GM21390 (cell line): ENCODE results near the gene PLA1A.
"Not testable (repeated sequence)": the region's sequence is repeated elsewhere in the genome, so short reads cannot be mapped to it uniquely, and the experiment has no call there.

ENCODE experiments used
- ATAC-seq: cut with Tn5 transposase; IDR thresholded peaks from one replicate; pipeline ENCODE4 v1.9.1; 2021; ENCODE audit not compliant: unreplicated experiment

PLA1A gene

DNA sequence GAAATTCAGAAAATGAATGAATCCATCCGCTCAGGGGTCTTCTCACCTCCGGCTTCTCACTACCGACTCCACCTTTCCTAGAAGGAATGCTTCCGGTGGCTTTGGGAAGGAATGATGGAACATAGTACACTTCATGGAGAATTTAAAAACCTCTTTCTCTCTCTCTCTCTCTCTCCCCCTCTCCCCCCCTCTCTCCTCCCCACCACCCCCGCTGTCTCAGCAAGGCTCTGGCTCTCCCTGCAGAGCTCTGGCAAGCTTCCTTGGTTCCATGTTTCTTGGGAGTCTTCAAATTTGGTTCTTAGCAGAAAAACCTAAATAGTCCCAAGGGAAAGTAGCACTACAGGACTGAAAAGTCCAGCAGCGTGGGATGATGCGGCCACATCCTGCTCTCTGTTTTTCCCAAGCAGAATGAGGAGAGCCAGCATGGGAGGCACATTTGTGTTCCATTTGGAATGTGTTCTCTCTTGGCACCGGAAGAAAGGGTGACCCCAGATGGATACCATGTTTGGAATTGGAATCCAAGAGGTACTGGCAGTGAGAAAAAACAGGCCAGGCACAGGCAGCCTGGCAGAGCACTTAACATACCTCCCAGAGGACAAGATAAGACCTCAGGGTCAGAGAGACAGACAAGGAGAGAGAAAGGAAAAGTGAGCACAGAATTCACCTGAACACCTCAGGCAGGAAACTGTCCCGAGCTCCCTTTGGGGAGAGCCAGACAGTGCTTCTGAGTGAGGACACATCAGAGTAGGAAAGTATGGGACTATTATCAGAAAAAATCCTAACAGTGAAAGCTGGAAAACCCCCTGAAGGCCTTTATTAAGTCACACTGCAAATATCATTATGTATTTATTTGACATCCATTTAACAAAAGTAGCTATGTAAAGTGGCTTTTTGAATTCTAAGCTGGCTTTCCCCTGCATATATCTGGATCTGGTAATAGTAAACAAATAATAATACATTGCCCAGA is 63.1 kb downstream of the PLA1A start, which contains the start of gene POPDC2:
Gene POPDC2 (minus strand): TSS at position 116 of the 967 bp plus-strand sequence. CDS start 166 bp downstream, outside the sequence.
- no peak for ATAC-seq

DNA sequence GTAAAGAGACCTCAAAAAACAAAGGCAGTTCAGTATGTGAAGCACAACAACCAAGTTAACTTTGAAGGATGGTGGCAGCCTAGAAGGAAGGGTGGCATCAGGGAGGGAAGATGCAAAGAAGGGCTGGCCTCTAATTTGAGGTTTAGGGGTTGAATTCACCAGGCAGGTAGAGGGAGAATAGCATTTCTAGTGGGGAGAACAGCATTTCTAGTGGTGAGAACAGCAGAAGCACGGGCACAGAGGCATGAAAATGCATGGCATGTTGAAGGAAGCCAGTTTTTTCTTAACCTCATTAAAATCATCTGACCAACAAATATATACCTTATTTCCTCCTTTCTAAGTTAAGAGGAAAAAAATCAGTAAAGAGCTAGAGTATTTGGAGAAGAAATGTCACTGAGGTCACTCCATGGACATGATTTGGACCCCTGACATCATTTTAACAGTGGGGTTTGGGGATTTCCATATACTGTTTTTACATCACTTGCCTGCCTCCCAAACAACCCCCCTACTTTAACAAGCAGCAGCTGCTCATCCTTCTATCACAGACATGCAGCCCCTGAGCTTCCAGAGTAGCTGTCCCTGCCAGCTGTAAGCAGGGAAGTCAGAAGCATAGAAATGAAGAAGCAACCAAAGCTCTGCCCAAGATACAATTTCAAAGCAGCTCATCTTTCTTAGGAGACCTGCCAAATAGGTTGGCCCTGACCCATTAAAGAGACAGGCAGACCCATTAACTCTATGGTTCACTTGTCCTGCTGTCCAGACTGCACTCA is 65.1 kb downstream of the PLA1A start:
- no peak for ATAC-seq

DNA sequence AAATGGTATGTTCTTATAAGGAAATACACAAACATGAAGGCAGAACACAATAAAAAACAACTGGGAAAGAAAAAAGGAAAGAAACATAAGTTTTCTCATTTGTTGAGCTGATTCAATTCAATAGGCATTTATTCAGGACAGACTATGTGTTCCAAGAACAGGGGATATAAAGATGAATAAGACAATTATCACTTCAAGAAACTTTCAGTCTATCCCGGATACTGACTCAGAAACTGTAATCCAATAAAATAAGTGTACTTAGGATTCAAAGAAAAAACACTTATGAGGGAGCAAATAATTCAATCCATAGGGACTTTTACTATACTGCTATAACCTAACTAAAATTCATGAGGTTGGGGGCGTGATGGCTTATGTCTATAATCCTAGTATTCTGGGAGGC is 66.2 kb downstream of the PLA1A start:
- no peak for ATAC-seq

DNA sequence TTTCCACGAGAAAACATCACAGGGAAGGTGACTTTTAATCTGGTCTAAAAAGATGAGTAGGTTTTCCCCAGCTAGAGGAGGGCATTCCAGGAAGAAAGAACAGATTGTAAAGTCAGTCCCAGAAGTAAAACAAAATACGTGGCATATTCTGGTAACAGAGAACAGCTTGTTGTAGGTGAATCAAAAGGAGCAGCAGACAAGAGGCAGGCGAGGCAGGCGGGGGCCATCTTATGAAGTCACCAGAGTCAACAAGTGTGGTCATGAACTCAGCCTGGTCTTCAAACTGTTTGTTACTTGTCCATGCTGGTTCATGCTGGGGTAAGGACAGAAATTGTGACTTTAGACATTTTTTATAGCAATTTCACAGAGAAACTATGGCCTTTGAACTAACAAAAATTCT is 66.7 kb downstream of the PLA1A start:
- no peak for ATAC-seq

DNA sequence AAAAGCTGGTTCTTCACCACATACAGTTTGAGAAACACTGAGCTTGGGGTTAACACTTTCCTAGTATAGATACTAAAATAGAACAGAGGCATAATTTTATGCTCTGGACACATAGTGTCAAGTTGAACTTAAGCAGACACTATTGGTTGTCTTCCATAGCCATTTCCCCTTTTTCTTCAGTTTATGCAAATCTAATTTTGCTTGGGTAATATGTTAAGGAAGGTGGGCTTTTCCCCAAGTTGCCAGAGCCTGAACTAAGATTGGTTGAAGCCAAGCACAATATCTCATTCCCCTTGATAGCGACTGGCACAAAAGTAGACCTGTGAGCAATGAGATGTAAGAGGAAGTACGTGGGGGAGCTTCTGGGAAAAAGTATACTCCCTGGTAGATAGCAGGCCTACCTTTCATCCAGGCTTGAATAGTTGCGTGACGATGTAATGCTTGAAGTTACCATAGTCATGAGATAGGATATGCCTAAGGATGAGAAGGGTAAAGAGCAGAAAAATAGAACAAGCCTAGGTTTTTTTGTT is 67.2 kb downstream of the PLA1A start:
- no peak for ATAC-seq

DNA sequence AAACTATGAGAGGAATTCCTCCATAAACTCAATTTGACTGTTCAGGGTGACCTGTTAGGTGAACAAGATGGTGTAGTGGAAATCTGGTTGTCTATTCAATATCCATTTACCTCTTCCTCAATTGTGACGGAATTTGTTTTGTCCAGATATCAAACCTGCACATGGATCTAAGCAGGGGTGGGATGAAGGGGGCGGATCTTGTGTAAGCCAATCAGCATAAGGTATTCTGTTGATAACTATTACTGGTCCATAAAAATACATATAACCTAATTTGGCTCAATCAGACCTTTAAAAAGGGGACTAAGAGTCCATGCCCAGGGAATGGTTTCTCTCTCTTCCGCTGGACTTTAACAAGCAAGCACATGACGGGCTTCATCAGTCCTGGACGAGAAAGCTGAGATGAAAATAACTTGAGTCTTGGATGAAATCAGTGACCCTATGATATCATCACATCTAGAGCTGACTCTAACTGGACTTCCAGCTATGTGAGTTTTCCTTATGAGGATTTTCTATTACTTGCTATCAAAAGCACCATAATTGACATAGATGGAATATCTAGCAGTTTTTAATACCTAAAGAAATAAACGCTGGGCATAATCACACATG is 68.4 kb downstream of the PLA1A start:
- ATAC-seq = no peak

DNA sequence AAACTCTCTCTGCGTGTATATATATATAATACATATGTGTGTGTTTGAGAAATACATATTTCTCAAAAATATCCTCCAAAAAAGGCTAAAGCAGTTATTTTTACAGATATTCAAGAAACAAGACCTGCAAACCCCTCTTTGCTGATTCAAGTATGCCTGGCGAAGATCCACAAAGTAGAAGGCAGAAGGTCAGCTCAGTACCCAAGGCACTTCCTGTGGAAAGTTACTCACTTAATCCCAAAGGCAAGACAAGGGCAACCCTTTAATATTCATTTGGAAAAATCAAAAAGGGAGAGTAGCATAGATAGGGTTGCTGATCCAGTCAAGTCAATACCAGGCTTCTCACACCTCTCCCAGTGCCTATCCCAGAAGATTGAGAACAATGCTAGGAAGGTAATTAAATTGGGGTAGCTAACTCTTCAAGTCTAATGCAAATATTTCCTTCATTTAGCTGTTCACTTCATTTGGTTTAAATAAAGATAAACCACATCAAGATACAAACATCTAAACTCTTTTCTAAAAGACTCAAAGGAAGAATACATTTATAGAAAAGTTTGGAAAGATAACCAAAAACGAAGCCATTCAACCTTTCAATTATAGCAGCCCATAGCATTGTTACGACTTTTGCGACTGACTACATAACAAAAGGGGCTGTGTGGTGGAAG is 72.4 kb downstream of the PLA1A start:
- no peak for ATAC-seq

DNA sequence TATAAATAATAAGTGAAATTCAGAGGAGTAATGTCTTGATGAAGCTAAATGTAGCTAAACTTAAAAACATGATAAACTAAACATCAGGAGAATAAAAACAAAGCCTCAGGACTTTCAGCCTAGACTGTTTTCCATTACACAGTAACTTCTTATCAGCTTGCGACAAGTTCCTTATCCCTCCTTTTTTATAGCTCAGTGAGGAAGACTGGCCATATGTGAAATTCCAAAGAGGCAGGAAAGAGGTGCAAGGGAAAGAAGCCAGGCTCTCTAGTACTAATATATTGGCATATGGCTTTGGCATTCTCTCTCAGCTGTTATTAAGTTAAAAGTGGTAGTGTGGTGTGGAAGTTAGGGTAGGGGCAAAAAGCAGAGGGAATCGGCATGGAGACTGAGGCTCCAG is 75.1 kb downstream of the PLA1A start:
- no peak for ATAC-seq

DNA sequence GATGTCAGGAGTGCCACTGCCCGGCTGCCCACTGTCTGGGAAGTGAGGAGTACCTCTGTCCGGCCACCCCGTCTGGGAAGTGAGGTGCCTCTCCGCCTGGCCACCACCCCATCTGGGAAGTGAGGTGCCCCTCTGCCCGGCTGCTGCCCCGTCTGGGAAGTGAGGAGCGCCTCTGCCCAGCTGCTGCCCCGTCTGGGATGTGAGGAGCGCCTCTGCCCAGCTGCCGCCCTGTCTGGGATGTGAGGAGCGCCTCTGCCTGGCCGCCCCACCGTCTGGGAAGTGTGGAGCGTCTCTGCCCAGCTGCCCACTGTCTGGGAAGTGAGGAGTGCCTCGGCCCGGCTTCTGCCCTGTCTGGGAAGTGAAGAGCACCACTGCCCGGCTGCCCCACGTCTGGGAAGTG is 76.2 kb downstream of the PLA1A start:
- no peak for ATAC-seq

DNA sequence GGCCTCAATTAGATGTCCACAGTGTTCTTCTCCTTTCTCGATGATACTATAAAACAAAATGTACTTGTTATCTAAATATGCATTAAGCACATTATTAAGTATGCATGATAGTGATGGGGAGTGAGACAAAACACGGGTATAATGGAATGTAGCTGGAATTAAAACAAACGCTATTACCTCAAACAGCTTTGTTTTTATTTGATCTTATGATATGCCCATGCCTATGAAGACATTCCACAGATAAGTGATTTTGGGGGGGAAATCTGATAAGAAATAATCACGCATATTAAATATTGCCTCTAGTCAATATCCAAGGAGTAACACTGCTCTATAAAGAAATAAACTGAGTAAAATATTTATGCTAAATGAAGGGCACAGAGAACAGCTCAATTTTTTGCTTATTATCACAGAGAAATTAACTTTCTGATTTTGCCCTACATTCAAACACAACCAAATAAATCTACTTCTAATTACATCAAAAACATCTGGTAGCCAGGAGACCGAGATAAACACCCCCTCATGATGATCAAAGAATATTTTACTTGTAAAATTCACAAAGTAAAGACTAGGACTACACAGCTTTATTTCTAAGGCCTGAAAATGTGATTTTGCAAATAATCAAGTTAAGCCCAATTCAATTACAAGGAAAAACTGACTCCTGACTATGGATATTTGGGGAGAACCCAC is 77.6 kb downstream of the PLA1A start:
- no peak for ATAC-seq

DNA sequence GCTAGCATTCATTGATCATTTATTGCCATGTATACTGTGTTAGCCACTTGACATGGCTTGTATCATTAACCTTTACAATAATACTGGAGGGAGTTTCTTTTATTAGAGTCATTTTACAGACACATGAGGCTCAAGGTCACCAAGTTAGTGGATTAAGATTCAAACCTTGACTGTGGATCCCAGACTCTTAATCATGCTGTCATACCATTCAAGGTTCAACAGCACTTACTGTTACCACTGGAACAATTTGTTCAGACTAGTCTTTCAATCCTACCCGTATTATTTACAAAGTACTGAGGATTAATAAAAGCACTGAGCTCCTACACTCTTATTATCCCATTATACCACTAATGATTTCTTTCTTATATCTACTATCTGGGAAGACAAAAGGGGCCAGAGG is 78.3 kb downstream of the PLA1A start:
- ATAC-seq = no peak

DNA sequence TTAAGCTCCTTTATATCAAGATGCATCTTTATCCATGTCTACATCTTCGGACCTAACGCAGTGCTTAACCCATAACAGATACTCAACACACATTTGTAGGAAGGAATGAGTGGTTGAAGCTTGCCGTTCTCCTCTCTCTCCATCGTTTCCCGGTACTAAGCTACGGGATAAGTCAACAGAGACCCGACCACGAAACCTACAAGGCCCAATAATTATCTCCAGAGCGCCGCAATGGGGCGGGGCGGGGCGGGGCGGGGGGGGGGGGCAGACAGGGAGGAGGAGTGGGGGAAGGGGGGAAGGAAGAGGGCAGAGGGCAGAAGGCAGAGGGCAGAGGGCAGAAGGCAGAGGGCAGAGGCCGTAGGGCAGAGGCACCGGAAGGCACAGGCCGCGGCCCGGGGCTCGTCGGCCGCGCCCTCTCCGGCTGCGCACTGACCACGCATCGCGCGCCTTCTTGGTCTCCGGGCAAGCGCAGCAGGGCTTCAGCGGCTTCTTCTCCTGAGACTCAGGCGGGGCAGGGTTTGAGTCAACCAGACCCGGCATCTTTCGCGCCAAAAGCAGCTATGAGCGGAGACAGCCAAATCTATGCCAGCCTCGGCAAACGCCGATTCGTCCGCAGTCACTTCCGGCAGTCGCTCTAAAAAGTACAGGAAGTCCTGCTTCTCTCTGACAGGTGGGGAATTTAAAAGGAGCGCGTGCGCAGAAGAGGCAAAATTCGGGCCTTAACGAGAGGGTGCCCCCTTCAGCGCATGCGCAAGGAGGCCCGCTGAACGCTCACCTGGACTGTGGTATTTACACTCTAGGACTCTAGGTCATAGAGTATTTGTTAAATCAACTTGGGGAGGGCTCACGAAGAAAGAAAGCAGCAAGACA is 79.3 kb downstream of the PLA1A start, which contains the start of gene COX17:
Gene COX17 (minus strand): TSS at position 636 of the 870 bp plus-strand sequence. CDS start 96 bp downstream, at position 540.
- peak; percentile 91 for ATAC-seq

DNA sequence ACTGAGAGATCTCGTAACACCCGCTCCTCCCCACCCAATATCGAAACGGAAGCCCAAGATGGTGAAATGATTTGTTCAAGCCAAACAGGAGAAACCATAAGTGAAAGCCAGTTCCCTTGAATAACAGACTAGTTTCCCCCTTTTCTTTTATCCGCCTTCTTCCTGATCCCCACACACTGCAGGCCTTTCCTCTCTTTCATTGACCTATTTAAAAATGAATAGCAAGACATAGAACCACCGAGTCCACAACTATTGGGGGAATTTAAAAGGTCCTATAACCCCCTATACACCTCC is 79.9 kb downstream of the PLA1A start:
- ATAC-seq = no peak

DNA sequence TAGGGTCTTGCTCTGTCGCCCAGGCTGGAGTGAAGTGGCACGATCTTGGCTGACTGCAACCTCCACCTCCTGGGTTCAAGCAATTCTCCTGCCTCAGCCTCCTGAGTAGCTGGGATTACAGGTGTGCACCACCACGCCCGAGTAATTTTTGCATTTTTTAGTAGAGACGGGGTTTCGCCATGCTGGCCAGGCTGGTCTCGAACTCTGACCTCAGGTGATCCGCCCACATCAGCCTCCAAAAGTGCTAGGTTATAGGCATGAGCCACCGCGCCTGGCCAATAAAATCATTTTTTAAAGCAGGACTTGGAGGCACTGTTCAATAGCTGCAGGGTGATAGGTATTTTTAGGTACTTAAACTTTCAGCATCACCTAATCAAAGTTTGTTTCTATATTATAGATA is 80.5 kb downstream of the PLA1A start:
- ATAC-seq = not testable (repeated sequence)
